HG02840 (cell line): Measurements from ENCODE around the gene EPHA5.

Source experiments
- ATAC-seq: cut with Tn5 transposase; IDR thresholded peaks from one replicate; pipeline ENCODE4 v1.9.1; 2021; ENCODE audit warnings: mild to moderate bottlenecking, moderate library complexity, moderate number of reproducible peaks; ENCODE audit not compliant: unreplicated experiment, low FRiP score

EPHA5 gene

GRCh38 chr4:65670331-65671031 lies at the start of gene EPHA5:
EPHA5 (minus strand) TSS chr4:65670489; CDS start chr4:65669742, 747 bp downstream.
- ATAC-seq = no peak

DNA sequence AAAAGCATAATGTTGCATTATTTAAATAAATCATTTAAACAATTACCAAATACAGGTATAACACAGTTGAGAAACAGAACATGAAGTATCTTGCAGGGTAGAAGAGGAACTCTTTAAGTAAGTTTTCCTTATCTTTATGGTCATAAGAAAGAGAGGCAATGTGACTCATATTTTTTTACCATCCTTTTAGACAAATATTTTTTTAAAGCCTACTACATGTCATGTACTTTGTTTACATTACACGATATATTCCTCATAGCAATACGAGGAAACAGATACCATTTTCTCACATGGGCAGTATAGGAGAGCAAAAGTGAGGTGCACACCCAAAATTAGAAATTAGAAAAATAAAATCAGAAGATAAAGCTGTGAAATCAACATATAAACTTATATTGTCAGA lies 49.3 kb upstream of the EPHA5 start:
- no peak for ATAC-seq

- no peak for ATAC-seq
Measured at GRCh38 chr4:65698631-65699030, 28.3 kb upstream of the EPHA5 start.

DNA sequence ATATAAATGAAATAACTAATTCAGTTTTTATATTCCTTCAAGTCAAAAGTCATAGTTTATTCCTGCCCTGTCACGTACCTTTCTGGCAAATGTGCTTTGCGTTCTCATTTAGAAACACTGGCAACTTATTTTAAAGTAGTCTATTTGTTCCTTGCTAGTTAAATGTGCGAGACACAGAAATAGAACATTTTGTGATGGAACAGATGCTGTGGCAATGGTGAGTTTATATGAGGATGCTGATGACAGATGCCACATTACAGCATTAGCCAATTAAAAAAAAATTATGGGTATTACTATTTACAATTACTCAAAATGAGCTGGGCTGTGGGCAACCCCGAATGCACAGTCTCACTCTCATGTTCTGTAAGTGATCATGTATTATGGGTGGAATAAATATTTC lies 26.1 kb upstream of the EPHA5 start:
- ATAC-seq = no peak

GRCh38 chr4:65671372-65671771 lies 1.1 kb upstream of the EPHA5 start:
- no peak for ATAC-seq

DNA sequence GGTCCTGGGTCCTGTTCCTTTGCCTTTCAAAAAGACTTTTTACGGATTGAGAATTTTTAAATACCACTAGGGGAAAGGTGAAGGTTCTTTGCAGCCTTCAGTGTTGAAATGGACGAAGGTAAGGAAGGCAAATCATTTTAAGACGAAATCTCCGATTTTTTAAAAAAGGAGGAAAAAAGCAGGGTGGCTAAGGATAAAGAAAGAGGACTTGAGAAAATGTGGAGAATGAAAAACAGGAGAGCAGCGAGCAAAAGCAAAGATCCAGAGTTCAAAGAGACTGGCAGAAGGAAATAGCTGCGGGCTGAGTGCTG lies 314 bp downstream of the EPHA5 start:
- no peak for ATAC-seq

DNA sequence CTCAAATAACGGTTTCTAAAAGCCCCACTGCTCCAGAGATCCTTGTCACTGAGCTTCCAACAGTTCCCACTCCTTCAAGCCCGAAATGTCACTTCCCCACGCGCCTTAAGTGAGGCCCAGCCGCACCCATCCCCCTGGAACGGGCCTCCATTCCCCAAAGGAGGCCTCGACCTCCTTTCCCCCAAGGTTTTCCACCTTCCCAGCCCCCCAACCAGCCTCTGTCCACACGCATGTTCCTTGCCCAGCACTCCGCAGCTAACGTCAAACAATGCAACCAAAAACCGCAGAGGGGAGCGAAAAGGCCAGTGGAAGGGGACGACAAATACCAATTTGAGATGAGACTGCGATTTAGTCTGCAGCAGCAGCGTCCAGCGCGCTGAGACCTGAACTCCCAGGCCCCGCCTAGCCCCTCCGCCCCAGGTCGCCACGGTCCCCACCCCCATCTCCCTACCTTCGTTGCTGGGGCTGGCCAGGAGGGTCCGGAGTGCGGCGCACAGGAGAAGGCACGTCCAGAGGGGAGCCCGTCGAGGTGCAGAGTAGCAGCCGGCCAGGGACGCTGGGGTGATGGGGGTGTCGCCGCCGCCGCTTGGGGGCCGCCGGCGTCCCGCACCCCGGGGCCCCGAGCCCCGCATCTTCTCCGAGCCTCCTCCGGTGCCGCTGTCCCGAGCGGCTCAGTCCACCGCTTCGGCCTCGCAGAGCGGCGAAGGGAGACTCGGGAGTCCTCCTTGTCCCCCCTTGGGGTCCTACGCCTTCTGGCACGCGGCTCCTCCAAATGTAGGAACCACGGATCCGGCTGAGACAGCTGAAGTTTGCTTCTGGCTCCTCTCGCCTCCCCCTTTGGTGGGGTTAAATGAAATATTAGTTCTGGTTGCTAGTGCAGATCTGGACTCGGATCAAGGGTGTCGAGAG lies 924 bp downstream of the EPHA5 start:
- ATAC-seq = no peak

DNA sequence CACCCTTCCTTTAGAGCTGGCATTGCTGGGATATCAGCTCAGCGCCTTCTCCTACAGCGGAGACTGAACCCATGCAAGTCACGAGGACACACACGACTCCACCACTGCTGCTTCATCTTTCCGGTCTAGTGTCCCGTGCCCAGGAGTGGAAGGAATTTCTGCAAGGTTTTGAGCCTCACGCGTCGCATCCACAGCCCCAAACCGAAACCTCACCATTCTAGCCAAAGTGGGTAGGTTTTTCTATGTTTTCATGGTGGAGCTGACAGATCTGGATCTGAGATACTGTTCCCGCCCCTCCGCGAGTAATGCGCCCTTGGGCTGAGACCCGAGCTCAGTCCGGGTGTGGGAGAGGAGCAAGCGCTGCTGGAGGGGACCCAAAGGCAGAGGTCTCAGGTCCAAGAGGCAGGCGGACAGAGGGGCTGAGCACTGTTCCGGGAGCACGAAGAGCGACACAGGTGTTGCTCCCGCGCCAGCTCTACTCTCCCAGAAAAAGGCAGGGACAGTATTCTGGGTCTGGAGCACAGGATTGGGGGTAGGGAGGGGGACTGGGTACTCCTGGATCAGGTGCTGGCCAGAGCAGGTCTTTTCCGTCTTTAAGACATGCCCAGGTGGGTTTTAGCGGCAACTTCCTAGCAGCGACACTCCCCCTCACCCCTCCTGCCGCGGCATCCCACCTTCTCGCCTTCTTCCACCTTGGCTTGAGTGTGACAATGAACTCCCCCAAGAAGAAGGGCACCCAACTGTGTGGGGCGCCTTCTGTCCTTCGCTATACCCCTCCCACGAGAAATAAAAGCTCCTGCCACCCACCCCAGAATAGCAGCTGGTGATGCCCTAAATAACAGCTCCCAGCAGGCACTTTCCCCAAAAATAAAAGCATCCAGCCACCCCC lies 1.8 kb downstream of the EPHA5 start:
- ATAC-seq = no peak

DNA sequence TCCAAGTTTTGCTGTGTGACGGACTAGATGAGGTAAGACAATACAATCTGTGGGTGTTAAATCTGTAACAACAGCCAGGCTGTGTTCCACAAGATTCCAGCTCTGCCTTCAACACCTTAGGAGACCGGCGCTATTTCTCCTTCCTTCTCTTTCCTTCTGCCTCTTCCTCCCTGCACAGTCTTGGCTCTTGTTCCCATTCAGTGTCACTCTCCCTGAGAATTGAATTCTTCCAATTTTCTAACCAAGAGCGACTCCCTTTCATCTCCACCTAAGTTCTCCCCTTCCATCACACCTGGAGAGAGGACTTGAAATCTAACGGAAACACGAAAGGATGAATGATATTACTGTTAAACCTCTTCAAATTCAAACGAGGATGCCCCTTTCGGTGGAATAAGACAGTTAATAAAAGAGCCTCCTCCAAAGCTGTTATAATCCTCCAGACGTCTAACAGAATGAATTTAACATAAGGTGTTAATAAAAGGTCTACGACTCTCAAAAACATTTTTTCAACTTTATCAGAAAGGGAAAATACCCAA lies 2.7 kb downstream of the EPHA5 start:
- ATAC-seq = no peak

- no peak for ATAC-seq
Measured at GRCh38 chr4:65665771-65666523, 4.3 kb downstream of the EPHA5 start.

DNA sequence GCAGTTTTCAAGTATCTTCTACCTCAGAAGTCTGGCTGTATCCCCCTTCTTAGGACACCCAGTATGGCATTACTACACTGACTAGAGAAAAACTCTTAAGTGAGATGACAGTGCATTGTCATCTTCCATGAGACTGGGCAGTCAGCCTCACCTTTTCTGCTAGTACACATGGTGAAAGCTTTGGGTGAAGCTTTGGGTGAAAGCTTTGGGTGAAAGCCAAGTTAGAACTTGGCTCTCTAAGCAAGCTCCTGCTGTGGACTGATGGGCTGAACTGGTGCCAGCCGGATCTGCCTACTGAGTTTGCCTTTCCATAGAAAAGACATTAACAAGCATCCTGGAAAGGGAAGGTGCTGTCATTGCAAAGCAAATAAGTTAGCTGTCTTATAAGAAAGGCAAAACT lies 8.8 kb downstream of the EPHA5 start:
- no peak for ATAC-seq

DNA sequence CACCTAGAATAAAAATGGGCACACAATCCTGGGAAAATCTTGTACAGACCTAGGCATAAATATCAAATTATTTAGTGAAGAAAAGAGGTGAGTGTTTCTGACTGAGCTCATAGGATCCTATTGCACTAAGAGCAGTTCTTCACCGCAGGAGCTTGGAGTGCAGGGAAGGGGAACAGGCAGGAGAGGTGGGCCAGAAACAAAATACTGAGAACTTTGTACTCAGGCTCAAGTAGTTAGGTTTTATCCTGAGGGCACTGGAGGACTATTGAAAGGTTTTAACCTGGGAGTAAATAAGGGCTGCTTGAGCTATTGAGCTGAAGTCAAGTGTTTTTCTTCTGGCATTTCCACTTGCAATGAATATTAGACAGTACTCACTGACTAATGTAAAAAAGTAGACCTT lies 12.2 kb downstream of the EPHA5 start:
- ATAC-seq = no peak

DNA sequence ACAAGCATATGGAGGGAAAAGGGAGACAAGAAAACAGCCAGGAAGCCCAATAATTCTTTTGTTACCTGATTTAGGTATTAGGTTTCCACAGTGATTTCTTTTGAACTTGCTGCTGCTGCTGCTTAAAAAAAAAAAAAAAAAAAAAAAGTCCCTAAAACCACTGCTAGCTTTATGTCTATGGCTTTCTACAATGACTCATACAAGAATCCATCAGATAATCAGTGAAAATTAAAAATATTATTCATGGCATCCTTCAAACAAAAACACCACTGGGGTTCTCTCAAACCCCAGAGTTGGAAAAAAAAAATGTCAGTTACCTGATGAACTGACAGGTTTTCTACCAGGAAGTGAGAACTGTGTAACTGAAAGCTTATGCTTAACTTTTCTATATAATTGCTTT lies 14.3 kb downstream of the EPHA5 start:
- ATAC-seq = no peak

DNA sequence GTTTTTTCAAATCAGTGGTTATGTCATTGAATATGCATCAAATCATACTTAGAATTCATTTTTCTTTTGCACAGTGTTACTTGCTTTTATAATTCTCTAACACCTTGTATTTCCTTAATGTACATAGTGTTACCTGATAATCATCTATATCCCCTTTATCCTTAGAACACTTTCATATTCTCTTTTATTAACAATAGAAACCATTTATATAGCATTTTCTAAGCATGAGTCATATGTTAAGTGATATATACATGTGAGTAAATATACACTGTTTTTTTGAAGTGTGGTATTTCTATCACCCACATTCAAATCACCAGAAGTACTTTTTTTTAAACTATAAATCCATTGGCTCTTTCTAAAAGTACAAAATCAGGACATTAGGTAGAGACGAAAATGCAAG lies 15.3 kb downstream of the EPHA5 start:
- ATAC-seq = no peak

- ATAC-seq = no peak
Measured at GRCh38 chr4:65653740-65654361, 16.4 kb downstream of the EPHA5 start.

GRCh38 chr4:65651751-65652150 lies 18.5 kb downstream of the EPHA5 start:
- no peak for ATAC-seq

DNA sequence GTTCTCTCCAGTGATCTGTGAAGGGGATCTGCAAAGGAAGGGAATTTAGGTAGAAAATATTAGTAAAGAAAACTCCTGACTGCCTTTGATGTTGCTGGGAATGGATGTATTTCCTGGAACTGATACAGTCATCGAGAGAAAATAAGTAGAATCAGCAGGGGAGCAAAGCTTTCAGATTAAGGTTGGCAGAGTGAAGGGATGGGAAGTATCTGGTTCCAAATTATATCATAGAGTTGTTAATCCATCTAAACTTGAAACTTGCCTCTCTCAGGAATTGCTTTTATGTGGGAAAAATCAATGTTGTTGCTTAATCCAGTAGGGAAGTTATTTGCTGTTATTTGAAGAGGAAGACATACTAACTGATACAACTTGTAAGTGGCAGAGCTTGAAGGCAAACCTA lies 19.3 kb downstream of the EPHA5 start:
- ATAC-seq = no peak

- ATAC-seq = no peak
Measured at GRCh38 chr4:65646136-65646535, 24.2 kb downstream of the EPHA5 start.

GRCh38 chr4:65645185-65645584 lies 25.1 kb downstream of the EPHA5 start:
- no peak for ATAC-seq
